HG02678 (cell line): ENCODE results near the gene RAD51D.
"Not testable (repeated sequence)": the region's sequence is repeated elsewhere in the genome, so short reads cannot be mapped to it uniquely, and the experiment has no call there.

ENCODE experiments used
- ATAC-seq: cut with Tn5 transposase; IDR thresholded peaks from one replicate; pipeline ENCODE4 v1.9.1; 2021; ENCODE audit warnings: mild to moderate bottlenecking, moderate library complexity; ENCODE audit not compliant: unreplicated experiment

Gene RAD51D

DNA sequence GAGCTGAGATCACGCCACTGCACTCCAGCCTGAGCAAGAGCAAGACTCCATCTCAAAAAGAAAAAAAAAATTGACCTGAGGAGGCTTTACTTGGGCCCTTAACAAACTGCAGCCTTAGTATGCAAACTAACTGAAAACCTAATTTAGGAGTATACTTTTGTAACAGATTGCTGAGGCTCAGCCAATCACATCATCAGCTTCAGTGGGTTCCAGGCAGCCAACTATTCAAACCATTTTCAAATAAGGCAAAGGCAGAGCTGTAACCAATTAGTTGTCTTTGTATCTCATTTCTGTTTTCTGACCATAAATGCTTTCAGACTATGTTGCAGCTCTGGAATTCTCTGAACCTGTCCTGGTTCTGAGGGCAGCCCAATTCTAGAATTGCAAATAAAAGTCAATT, 23.9 kb downstream of the RAD51D start:
- no peak for ATAC-seq

DNA sequence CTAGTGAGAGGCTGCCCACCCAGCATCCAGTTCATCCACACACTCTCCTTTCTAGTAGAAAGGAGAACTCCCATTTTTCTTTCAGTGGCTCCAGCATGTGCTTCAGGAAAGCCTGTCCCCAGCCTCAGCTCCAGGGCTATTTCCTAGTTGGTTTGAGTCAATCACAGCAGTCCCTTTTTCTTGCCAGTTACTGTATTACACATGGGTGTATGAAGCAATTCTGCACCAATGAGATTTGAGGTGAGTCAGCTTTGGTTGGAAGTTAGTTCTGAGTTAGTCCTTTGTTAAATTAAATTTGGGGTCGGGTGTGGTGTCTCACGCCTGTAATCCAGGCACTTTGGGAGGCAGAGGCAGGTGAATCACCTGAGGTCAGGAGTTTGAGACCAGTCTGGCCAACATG, 24.8 kb downstream of the RAD51D start:
- ATAC-seq = no peak

DNA sequence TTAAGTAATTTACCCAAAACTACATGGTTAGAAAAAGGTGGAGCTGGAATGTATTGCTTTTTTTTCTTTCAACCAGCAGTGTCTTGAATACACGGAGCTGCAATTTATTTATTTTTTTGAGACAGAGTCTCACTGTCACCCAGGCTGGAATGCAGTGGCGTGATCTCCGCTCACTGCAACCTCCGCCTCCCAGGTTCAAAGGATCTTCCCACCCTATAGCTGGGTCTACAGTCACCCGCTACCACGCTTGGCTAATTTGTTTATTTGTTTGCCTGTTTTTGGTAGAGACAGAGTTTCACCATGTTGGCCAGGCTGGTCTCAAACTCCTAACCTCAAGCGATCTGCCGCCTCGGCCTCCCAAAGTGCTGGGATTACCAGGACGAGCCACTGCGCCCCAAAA, 29.0 kb downstream of the RAD51D start:
- ATAC-seq = not testable (repeated sequence)

DNA sequence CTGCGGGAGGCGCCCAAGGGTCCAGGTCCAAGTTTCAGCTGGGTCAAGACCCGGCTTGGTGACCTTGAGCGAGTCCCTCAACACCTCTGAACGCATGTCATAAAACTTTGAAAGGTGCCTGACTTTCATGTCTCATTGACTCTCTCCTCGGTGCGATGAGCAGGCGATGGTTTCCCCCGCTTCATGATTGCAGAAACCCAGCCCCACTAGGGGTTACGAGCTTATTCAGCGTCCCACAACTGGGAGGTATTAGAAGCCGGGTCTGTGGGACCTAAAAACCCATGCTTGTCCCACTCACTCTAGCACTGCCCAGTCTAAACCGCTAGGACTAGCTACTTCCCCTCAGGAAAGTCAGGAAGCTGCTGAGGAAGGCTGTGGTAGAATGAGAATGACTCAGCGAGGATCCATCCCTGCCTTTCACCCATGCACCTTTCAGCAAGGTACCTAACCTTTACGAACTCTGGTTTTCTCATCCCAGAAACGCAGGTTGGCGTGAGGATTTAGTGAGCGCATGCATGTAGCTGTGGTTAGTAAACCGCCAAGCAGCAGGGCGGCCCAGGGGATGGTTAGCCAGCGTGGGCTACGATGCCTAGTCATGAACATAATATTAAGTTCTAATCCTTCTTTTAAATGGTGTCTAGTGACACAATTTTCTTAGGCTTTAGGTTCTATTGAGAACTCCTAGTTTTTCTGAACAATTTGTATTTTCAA, 29.9 kb downstream of the RAD51D start:
- no peak for ATAC-seq

DNA sequence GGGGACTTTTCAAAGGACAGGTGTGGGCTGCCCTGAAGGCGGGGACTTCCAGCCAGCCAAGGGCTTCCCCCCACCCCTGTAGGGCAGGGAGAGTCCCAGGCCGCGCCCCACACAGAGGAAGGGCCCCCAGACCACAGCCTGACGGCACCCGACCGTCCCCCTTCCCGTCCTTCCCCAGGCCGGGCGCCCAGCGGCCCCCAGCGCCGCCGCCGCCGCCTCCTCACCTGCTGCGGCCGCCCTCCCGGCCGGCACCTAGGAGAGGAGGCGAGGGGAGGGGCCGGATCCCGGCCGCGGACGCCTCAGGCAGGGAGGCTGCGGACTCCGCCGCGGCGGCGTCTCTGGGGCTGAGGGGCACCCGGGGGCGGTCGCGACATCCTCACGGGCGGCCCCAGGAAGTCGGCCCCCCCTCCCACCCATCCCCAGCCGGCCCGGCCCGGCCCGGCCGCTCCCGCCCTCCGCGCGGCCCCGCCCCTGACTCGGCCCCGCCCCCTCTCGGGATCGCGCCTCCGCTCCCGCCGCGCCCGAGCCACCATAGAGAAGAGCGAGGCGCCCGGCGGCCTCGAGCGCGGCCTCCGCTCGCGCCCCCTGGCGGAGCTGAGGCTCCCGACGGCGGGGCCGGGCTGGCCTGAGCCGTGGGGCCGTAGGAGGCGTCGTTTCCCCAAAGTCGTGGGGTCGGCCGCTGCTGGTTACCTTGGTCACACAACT, 30.6 kb downstream of the RAD51D start:
- ATAC-seq = peak; percentile 70

DNA sequence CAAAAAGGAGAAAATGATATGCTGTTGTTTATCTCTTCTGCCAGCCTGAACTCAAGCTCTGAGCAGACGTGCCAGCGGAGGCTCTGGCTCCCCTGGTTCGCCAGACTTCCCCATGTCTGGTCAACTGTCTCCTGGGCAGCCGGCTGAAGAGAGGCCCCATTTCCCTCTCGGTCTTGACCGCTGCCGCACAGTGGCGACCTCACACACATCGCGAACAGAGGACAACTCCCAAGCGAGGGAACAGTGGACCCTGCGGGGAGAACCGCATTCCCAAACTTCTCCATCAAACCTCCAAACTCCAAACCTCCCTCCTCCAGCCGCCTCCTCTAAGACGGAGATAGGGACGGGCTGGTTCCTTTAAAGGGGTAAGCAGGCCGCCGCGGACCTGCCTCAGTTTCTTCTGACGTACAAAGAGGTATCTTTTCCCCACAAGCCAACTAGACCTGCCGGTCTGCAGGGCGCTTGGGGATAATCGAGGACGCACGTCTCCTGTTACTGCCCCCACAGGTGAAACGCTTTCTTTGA, 31.2 kb downstream of the RAD51D start:
- ATAC-seq = no peak

DNA sequence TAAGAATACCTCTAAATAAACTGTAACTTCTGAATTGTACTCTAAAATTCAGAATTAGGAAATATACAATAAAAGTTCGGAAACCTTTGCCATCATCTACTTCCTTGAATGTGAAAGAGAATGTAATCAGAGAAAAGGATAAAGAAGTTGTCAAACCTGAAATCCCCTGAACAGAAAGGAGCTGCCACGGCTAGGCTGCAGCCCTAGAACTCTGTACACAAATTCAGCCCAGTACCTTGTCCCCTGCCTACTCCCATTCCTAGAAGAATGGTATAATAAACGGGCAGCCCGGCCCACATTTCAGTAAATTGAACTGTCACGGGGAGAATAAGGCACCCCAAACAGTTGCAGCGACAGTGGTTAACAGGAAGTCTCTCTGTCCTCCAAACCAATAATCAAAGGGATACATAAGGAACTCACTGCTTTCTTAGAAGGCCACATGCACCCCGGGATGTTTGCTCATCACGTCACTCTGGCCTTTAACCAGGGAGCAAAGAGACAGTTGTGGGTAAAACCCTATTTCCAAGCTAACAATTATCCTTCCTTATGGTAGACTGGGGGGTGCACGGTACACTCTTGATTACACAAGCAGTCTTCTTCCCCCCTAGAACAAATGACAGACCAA, 31.8 kb downstream of the RAD51D start:
- ATAC-seq = no peak

DNA sequence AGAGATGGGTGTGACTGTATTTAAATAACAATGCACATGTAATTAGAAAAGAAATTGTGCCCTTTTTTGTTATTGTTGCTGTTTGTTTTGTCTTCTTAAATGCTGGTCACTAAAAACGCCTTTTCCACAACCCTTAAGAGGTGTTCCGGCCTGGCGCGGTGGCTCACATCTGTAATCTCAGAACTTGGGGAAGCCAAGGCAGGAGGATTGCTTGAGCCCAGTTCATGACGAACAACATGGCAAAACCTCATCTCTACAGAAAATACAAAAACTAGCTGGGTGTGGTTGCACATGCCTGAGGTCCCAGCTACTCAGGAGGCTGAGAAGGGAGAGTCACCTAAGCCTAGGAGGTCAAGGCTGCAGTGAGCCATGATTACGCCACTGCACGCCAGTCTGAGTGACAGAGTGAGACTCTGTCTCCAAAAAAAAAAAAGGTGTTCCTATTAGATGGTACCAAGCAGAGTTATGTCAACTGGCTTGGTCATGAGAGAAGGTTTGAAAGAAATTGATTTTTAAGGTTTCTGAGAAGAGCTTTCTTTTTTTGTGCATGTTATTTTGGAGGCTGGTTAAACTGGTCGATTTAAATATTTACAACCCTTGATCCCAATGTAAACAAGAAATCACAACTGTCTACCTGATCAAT, 32.6 kb downstream of the RAD51D start:
- ATAC-seq = no peak

DNA sequence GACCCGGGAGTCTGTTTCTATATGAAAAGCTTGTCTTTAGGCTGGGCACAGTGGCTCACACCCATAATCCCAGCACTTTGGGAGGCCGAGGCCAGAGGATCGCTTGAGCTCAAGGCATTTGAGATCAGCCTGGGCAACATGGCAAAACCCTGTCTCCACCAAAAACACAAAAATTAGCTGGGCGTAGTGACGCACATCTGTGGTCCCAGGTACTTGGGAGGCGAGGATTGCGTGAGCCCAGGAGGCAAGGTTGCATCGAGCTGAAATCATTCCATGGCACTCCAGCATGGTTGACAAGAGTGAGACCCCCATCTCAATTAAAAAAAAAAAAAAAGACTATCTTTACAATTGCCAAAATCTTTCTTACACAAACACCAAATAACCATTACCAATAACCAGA, 33.5 kb downstream of the RAD51D start:
- no peak for ATAC-seq

DNA sequence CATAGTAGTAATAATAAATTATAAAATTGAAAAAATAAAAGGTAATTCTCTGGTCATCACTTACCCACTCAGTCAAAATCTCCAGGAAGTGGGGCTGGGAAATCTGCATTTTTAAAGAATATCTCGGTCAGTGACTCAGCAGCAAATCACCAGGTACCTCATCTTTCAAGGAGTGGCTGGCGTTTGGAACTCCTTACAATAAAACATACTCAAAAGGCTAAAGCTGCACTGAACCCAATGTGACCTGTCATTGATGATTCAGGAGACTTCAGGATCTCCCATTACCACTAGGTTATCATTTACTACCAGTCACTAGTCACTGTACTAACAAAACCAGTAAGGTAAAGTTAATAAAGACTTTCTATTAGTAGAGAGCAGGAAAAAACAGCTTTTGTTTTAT, 34.7 kb downstream of the RAD51D start:
- ATAC-seq = no peak

DNA sequence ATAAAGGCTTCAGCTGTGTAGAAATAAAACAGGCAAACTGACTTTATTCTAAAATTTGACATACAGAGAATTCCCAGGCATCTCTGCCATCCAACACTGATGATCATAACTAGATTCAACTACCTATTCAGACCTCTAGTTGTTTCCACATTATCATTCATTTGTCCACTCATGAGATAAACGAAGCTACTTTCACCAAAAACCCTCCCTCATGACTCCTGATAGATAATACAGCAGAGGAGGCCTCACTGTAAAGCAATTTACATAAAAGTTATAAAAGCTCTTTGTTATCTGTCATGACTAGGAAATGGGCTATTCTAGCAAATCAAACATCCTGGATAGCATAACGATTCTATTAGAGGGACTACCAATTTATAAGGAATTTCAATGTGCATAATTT, 36.6 kb downstream of the RAD51D start:
- ATAC-seq = no peak

DNA sequence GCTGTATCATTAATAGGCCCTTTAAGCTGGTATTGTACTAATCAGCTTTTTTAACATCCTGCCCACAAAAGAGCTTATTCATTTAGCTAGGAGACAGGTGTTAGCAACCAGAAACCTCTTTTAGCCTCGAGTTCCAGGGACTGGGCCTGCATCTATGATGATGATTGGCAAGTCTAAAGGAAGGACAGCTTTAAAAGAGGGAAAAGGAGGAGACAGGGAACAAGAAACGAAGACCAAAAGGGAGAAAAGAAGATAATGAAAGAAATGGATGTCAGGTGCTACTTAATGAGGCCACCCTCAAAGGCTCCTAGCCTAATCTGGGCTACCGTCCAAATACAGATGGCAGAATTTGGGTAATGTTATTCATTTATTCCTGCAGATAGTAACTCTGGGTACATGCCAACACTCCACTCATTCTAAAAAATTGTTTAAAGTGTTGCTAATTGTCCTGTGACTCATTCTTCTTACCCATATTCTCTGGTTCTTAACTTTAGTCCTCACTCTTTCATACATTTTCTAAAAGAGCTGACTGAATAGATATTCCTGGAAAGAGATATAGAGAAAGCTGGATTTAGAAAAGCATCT, 37.5 kb downstream of the RAD51D start:
- ATAC-seq = no peak

DNA sequence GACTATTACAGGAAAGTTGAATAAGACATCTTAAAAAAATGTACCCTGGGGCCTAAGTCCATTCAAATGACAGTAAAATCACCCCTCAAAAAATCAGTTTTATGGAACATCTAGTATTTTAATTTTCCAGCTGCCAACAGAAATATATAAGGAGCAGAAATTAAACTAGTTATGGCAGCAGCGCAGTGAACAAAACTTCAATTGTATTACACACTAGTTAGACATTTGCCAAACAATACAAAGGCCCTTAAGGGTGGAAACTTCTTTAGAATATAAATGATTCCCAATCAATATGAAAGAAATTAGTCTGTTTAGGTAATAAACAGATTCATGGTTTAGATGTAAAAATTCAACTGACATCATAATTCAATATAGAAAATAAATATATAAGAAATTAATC, 38.0 kb downstream of the RAD51D start:
- no peak for ATAC-seq

DNA sequence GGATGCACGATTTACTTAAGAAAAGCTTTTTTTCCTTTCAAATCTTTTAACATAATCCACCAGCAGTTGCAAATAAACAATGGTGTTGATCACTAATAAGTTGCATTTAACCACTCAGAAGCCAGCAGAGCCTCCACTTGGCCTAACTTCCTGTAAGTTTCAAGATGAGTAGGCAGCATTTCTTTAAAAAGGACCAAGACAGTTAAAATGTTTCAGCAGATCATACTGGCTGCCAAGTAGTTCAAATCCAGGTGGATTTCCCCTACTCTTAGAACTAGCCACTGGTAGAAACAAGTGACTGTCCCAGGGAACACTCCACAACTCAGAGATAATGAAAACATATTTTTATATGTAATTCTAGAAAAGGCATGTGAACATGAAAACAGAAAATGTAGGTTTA, 39.1 kb downstream of the RAD51D start:
- no peak for ATAC-seq

DNA sequence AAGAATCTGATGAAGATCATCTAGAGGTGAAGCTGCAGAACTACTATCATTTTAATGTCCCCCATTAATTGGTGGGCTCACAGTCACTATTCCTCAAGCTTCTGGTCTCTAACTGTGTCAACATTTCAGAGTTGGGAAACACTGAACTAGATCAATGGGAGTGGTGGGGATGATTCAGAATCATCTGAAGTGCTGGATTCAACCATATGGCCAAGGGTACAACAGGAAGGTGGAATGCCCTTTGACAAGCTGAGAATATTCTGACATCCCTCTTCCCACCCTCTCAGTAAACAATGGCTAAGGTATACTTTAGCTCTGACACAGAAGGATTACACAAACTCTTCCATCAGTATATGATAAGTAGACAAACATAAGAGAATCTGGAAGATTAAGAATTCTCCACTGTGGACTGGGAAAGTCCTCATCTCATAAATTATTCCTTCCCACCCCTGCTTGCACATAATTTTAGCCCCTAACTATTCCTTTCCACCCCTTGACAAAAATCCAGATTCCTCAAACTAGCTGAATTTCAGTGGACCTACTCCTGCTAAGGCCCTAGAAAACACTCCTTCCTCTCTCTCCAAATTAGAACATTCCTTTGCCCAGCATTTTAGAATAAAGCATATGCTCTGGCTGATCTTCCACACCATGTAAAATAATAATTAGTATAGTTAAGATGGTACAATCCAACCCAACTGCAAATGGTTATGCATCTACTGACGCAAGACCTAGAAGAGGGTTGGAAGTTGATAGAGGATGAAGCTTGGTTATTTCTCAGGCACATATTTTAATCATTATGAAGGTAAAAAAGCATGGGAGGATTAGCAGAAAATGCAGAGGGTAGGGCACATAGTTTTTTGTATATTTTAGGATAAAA, 39.9 kb downstream of the RAD51D start:
- no peak for ATAC-seq

DNA sequence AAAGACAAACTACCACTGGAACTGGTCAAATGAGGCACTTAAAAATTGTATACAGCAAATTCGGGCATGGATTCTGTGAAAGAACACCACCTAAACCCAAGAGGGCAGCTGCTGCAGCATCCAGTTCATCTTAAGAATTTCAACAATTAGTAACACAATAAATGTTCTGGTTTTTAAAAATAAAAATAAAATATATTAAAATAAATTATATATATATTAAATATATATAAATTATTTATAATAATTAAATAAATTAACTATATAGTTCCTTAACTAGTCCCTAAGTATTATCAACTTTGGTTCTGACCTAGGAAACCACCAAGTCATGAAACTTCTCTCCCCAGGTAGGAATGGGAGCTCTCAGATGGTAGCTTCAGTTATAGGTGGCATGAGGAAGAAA, 42.8 kb downstream of the RAD51D start:
- no peak for ATAC-seq

DNA sequence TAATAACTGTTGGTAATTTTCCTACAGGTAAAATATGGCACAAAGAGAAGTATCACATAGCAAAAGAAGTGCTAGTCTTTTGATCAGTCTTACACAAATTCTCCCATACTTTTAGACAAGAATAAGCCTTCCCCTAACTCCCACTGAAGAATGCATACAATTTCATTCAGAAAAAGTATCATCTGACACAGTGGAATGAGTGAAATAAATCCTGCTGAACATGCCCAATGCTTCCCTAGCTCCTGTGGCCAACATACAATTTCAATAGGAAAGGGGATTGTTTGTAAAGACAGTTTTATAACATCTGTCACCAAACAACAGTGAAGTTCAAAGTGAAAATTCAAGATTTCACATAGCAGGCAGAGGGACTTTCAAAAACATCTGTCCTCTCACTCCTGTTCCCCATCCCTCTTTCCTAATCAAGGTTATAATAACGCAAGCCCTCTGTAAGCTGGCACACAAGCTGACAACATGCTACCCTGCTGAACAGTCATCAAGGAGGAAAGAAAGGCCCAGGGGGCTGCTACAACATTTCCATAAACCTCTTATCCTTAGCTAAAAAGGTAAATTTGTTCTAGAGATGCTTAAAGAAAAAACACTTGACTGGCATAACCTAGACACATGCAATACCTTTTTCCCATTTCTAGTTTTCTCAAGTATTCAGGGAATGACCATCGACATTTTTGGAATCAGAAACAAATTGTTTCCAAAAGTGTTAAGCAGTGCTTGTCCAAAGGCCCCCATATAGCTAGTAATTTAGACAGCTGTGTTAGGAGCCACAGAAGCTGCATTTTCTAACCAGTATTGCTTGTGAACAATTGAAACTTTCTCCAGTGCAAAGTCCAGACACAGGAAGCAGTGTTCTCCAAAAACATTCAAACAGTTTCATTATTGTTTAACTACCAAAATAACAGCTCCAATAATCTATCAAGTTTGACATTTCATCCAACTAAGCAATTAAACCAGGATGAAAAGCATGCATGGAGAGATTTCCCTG, 44.7 kb downstream of the RAD51D start:
- ATAC-seq = no peak

DNA sequence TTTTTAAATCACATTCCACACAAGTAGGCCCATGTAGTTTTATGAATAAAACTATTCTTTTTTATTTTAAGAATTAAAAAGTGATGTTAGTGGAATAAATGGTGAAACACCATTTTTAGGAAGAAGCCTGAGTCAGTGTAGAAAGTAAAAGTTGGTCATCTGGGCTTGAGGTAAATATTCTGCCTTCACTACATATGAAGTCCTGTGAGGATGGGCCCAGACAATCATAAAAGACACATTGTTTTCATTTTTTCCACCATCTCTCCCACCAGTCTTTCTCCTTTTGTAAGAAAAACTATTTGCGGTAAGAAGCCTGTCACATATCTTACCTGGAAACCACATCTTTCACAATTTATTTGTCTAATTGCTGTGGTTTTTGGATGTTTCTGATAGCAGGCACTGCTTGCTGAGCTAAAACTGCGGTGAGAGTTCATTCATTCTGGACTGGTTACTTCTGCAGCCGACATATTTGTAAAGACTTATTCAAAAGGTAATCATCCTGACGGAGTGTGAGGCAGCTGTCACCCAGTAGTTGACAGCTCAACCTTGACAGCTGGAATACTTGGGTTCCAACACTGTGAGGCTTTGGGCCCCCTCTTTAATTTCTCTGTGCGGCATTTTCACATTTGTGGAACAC, 45.6 kb downstream of the RAD51D start:
- no peak for ATAC-seq
